ENCODE measurements around the gene SOCS7. TPM values are rescaled to one million over a fixed set of nuclear protein-coding genes. Genes with fewer than 3 reads are reported as not detected.

SOCS7 gene
- total RNA-seq, 1 donor from 2014 or later = 10.3 TPM

DNA sequence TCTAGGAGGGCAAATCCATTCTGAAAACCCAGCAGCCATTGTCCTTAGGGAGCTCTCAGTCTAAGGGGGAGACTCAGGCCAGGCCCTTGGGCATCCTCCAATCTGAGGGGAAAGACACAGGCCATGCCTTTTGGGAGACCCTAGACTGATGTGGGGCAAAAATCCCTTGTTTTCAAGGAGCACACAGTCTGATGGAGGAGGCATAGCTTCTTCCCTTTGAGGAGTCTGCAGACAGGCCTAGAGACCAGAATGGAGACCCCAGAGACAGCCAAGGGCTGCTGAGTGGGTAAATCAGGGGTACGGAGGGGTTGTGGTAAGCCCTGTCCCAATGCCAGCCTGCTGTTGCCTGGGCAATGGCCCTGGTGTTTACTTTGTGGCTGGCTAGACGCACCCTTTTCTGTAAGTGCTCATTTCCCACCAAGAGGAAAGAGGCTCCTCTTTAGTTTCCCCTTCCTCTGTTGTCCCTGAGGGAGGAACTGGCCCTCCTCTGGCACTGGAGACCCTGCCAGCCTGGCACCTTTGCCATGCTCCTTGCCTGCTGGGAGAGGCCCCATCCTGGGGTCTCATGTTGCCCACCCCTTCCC, 96.0 kb downstream of the SOCS7 start:
- Histone ChIP-seq H3K9me3 (no peaks in the 10 kb centered on the region), H3K27me3 (no peaks in the 10 kb centered on the region), H3K4me3 (no peak overlapping the region), H3K27ac (peak overlapping the region in 1 of 2 donors; percentile 1), H3K4me1 (peaks cover 20 to 43% of the 10 kb centered on the region in 2 donors), H3K36me3 (no peaks in the 10 kb centered on the region)
- intact Hi-C loops (cut with DNase I) = no loop called here
- no peak for DNase-seq (ENCODE audit: low spot score in 2 of 2)
- TF ChIP-seq, protein P1, sequence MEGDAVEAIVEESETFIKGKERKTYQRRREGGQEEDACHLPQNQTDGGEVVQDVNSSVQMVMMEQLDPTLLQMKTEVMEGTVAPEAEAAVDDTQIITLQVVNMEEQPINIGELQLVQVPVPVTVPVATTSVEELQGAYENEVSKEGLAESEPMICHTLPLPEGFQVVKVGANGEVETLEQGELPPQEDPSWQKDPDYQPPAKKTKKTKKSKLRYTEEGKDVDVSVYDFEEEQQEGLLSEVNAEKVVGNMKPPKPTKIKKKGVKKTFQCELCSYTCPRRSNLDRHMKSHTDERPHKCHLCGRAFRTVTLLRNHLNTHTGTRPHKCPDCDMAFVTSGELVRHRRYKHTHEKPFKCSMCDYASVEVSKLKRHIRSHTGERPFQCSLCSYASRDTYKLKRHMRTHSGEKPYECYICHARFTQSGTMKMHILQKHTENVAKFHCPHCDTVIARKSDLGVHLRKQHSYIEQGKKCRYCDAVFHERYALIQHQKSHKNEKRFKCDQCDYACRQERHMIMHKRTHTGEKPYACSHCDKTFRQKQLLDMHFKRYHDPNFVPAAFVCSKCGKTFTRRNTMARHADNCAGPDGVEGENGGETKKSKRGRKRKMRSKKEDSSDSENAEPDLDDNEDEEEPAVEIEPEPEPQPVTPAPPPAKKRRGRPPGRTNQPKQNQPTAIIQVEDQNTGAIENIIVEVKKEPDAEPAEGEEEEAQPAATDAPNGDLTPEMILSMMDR (IDR thresholded peaks at IDR 0.05) = no peak

DNA sequence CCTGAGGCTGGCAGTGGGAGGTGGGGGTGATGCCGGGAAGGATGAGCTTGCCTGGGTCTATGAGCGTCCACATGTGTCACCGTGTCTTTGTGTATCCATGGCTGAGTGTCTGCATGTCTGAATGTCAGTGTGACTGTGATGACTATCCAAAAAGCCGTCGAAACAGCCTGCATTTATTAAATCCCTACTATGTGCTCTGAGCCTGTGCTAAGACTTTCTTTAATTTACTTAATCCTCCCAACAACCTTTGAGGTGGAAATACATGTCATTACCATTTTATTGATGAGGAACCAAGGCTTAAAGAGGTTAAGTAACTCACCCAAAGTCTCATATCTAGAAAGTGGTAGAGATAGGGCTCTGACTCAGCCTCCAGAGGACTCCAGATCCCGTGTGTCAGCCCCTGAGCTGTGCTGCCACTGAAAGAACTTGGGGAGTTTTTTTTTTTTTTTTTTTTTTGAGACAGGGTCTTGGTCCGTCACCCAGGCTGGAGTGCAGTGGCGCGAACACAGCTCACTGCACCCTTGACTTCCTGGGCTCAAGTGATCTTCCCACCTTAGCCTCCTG, 96.6 kb downstream of the SOCS7 start:
- intact Hi-C loops (cut with DNase I) = no loop called here
- TF ChIP-seq, protein P1 (IDR thresholded peaks at IDR 0.05) = no peak
- Histone ChIP-seq H3K36me3 (no peaks in the 10 kb centered on the region), H3K27ac (peak overlapping the region in 1 of 2 donors; percentile 18), H3K9me3 (no peaks in the 10 kb centered on the region), H3K27me3 (no peaks in the 10 kb centered on the region), H3K4me1 (peaks cover 17 to 44% of the 10 kb centered on the region in 2 donors), H3K4me3 (no peak overlapping the region)
- no peak for DNase-seq (ENCODE audit: low spot score in 2 of 2)

DNA sequence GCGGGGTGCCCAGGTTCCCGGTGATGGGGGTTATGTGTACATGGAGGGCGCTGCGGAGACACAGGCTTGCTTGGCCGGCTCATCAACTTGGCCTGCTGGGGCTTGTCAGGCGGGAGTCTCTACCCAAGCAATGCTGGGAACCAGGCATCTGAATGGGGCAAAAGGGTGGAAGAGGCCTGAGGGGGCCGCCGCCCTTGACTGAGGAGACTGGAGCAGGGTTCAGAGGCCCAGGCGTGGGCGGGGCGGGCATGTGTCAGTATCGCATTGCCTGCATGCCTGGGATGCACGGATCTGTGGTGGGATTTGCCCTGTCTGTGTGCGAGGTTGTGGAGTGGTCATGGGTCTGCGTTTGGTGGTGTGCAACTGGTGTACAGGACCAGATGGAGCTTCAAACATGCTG, 97.7 kb downstream of the SOCS7 start:
- no peak for DNase-seq (ENCODE audit: low spot score in 2 of 2)

DNA sequence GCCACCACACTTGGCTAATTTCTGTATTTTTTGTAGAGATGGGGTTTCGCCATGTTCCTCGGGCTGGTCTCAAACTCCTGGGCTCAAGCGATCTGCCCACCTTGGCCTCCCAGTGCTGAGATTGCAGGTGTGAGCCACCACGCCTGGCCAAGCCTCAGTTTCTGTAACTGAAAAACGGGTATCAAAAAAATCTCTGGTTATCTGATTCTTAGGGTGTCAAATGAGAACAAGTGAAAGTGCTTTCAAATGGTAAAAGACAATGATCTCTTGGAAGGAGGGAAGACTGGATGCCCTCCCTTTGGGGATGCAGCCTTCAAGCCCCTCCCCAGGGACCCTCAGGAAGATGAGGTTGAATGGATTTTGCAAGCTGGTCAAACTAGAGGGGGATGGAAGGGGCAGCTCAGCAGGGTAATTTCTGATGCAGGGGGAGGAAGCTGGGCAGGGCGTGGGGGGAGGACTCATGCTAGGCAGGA, 98.9 kb downstream of the SOCS7 start:
- Histone ChIP-seq H3K4me3 (no peak overlapping the region), H3K4me1 (peaks cover 21 to 46% of the 10 kb centered on the region in 2 donors), H3K27ac (peak overlapping the region; percentile 33 to 55), H3K9me3 (no peaks in the 10 kb centered on the region), H3K36me3 (no peaks in the 10 kb centered on the region), H3K27me3 (no peaks in the 10 kb centered on the region)
- intact Hi-C loops (cut with DNase I) = no loop called here
- TF ChIP-seq, protein P1 (IDR thresholded peaks at IDR 0.05) = no peak
- no peak for DNase-seq (ENCODE audit: low spot score in 2 of 2)

More for the DNA sequence above, 97.7 kb downstream of the SOCS7 start:
- H3K27ac ChIP-seq = peak overlapping the region in 1 of 2 donors; percentile 2
- peaks cover 14 to 38% of the 10 kb centered on the region in 2 donors for H3K4me1 ChIP-seq
- no peaks in the 10 kb centered on the region for H3K36me3 ChIP-seq
- H3K9me3 ChIP-seq = no peaks in the 10 kb centered on the region
- H3K4me3 ChIP-seq = no peak overlapping the region
- H3K27me3 ChIP-seq = no peaks in the 10 kb centered on the region
- intact Hi-C loops (cut with DNase I) = no loop called here
- TF ChIP-seq, protein P1 (IDR thresholded peaks at IDR 0.05) = no peak

DNA sequence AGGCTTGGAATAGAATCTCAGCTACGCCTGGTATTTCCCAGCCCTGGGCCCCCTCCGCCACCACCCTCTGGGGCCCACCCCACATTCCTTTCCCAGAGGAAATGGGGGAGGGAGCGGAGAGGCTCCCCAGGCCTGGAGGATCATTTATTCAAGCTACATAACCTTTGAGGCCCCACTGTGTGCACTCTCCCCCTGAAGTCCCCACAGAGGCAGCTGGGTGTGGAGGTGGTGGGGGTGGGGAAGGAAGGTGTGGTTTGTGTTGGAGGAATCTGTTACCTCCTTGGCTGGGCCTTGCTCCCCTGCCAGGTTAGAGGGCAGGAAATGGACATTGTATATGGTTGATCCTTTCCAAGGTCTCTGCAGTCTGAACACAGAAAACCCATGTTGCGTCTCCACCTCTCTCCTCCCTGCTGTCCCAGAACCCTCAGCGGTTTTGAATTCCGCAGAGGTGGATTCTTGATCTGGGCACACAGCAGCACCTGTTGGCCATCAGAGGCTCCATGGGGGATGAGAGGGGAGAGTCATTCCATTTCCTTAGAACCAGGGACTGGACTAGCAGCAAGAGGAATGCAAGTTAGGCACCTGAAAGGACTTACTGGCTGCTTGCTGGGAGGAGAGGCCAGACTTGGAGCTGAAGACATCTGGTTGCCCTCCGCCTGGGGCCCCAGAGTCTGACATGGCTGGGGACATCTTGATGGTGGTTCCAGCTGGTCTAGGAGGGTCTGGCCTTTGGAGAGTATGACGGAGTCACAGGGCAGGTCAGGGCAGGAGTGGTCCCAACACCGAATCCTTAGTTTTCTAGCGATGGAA, 99.6 kb downstream of the SOCS7 start:
- TF ChIP-seq, protein P1 (IDR thresholded peaks at IDR 0.05) = no peak
- H3K4me3 ChIP-seq = peak overlapping the region in 1 of 2 donors; percentile 13
- DNase-seq (ENCODE audit: low spot score in 2 of 2) = no peak
- no peaks in the 10 kb centered on the region for H3K36me3 ChIP-seq
- H3K27ac ChIP-seq = peak overlapping the region; percentile 54 to 55
- intact Hi-C loops (cut with DNase I) = no loop called here
- no peaks in the 10 kb centered on the region for H3K27me3 ChIP-seq
- H3K4me1 ChIP-seq = peaks cover 22 to 50% of the 10 kb centered on the region in 2 donors
- H3K9me3 ChIP-seq = no peaks in the 10 kb centered on the region

Data from ascending aorta (tissue), 2 donors.